ENCODE measurements around the gene IRF4. TPM values are rescaled to one million over a fixed set of nuclear protein-coding genes. Genes with fewer than 3 reads are reported as not detected.

Gene IRF4
- total and polyA plus RNA-seq, 2 donors (not counting 3 experiments of a cell fraction or from before 2014, with no cell fraction given) = not detected

GRCh38 chr6:373031-373430, 18.5 kb upstream of the IRF4 start:
- Histone ChIP-seq H3K4me3 (replicated peaks in 1 of 3; ENCODE audit: insufficient read depth in 1 of 3, low read depth in 1 of 3, low read length in 3 of 3) (no peak overlapping the region), H3K9ac (replicated peaks; ENCODE audit: extremely low read depth, insufficient read depth, low read length) (no peak overlapping the region), H4K20me1 (replicated peaks; ENCODE audit: control insufficient read depth, extremely low read depth, insufficient read depth, low read length) (no peaks in the 10 kb centered on the region), H3K9me3 (replicated peaks; ENCODE audit: control insufficient read depth, insufficient read depth, low read length) (no peaks in the 10 kb centered on the region), H3K4me1 (ENCODE audit: control insufficient read depth, extremely low read depth, insufficient read depth, low read length) (no peaks in the 10 kb centered on the region), H3K9me1 (replicated peaks; ENCODE audit: control insufficient read depth, extremely low read depth, insufficient read depth, low read length) (no peaks in the 10 kb centered on the region), H3K27ac (ENCODE audit: insufficient read depth, low read depth, low read length) (no peak overlapping the region), H2AFZ (ENCODE audit: low read depth, low read length) (no peak overlapping the region), H3K79me2 (ENCODE audit: control insufficient read depth, insufficient read depth, low read length) (no peaks in the 10 kb centered on the region), H3K36me3 (ENCODE audit: control insufficient read depth in 2 of 2, extremely low read depth in 1 of 2, insufficient read depth in 2 of 2, low read length in 2 of 2) (no peaks in the 10 kb centered on the region), H3K27me3 (ENCODE audit: control insufficient read depth in 2 of 2, insufficient read depth in 2 of 2, low read length in 2 of 2) (peaks cover 0 to 7% of the 10 kb centered on the region in 2 experiments), H3K4me2 (ENCODE audit: insufficient read depth, low read length) (no peak overlapping the region)
- BruUV-seq (replicated peaks) = no TSS peak
- intact Hi-C loops (cut with micrococcal nuclease) (loop anchor here (5.0 kb wide), 1 partner anchor 186 kb away; no protein-coding TSS in a partner anchor), dilution Hi-C loops (cut with MboI; ENCODE audit: extremely low pct_ligation_motif_present, low sequenced_read_pairs) (no loop called here)
- POLR2A ChIA-PET = no interaction called here
- DNase-seq (ENCODE audit: low read depth, low spot score) (no peak), FAIRE-seq (no peak)
- CTCF ChIA-PET = no interaction called here
- TF ChIP-seq MYC (IDR thresholded peaks at IDR 0.05; ENCODE audit: low read depth, low read length) (no peak), FOS (IDR thresholded peaks at IDR 0.05; ENCODE audit: borderline replicate concordance, insufficient read depth, low read length) (no peak), POLR2AphosphoS5 (IDR thresholded peaks at IDR 0.05; ENCODE audit: insufficient read depth, low read depth, low read length) (no peak), JUN (IDR thresholded peaks at IDR 0.05; ENCODE audit: borderline replicate concordance, insufficient read depth, insufficient read length, low read depth) (no peak), EZH2 (IDR thresholded peaks at IDR 0.05; ENCODE audit: borderline replicate concordance, low read depth, low read length, severe bottlenecking) (no peak), POLR2A (IDR thresholded peaks at IDR 0.05; ENCODE audit: low read depth, low read length) (no peak), MAX (IDR thresholded peaks at IDR 0.05; ENCODE audit: insufficient read depth, insufficient read length) (no peak), CTCF (IDR thresholded peaks at IDR 0.05; ENCODE audit: extremely low read depth in 1 of 2, insufficient read depth in 1 of 2, low read depth in 1 of 2, low read length in 2 of 2) (no peak), GATA2 (IDR thresholded peaks at IDR 0.05; ENCODE audit: insufficient read depth, insufficient read length, low read depth, low read length) (no peak)
